Measurements from ENCODE around the gene GNE.

DNA sequence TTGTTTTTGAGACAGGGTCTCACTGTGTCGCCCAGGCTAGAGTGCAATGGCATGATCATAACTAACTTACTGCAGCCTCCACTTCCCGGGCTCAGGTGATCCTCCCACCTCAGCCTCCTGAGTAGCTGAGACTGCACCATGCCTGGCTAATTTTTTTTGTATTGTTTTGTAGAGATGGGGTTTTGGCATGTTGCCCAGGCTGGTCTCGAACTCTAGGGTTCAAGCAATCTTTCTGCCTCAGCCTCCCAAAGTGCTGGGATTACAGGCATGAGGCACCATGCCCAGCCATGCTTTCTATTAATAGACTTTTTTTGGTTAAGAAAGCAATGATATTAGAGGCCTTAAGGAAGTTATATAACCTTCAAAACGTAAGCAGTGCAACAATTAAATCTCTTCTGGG, 44.3 kb downstream of the GNE start:
- TF ChIP-seq ZC3H10 (CRISPR knock-in tag; IDR thresholded peaks at IDR 0.05) (no peak), RARB (CRISPR knock-in tag; IDR thresholded peaks at IDR 0.05) (no peak)
- TF ChIP-seq, protein P1, sequence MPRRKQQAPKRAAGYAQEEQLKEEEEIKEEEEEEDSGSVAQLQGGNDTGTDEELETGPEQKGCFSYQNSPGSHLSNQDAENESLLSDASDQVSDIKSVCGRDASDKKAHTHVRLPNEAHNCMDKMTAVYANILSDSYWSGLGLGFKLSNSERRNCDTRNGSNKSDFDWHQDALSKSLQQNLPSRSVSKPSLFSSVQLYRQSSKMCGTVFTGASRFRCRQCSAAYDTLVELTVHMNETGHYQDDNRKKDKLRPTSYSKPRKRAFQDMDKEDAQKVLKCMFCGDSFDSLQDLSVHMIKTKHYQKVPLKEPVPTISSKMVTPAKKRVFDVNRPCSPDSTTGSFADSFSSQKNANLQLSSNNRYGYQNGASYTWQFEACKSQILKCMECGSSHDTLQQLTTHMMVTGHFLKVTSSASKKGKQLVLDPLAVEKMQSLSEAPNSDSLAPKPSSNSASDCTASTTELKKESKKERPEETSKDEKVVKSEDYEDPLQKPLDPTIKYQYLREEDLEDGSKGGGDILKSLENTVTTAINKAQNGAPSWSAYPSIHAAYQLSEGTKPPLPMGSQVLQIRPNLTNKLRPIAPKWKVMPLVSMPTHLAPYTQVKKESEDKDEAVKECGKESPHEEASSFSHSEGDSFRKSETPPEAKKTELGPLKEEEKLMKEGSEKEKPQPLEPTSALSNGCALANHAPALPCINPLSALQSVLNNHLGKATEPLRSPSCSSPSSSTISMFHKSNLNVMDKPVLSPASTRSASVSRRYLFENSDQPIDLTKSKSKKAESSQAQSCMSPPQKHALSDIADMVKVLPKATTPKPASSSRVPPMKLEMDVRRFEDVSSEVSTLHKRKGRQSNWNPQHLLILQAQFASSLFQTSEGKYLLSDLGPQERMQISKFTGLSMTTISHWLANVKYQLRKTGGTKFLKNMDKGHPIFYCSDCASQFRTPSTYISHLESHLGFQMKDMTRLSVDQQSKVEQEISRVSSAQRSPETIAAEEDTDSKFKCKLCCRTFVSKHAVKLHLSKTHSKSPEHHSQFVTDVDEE (CRISPR knock-in tag; IDR thresholded peaks at IDR 0.05), result no peak
- TF ChIP-seq, protein P2, sequence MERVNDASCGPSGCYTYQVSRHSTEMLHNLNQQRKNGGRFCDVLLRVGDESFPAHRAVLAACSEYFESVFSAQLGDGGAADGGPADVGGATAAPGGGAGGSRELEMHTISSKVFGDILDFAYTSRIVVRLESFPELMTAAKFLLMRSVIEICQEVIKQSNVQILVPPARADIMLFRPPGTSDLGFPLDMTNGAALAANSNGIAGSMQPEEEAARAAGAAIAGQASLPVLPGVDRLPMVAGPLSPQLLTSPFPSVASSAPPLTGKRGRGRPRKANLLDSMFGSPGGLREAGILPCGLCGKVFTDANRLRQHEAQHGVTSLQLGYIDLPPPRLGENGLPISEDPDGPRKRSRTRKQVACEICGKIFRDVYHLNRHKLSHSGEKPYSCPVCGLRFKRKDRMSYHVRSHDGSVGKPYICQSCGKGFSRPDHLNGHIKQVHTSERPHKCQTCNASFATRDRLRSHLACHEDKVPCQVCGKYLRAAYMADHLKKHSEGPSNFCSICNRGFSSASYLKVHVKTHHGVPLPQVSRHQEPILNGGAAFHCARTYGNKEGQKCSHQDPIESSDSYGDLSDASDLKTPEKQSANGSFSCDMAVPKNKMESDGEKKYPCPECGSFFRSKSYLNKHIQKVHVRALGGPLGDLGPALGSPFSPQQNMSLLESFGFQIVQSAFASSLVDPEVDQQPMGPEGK (CRISPR knock-in tag; IDR thresholded peaks at IDR 0.05; ENCODE audit: borderline replicate concordance), result no peak
- TF ChIP-seq, protein P3, sequence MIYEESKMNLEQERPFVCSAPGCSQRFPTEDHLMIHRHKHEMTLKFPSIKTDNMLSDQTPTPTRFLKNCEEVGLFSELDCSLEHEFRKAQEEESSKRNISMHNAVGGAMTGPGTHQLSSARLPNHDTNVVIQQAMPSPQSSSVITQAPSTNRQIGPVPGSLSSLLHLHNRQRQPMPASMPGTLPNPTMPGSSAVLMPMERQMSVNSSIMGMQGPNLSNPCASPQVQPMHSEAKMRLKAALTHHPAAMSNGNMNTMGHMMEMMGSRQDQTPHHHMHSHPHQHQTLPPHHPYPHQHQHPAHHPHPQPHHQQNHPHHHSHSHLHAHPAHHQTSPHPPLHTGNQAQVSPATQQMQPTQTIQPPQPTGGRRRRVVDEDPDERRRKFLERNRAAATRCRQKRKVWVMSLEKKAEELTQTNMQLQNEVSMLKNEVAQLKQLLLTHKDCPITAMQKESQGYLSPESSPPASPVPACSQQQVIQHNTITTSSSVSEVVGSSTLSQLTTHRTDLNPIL (CRISPR knock-in tag; IDR thresholded peaks at IDR 0.05; ENCODE audit: low read depth), result no peak

All from SK-N-SH treated with all-trans-retinoic acid at 6 μM for 48 hours (cell line).